Endothelial cell of umbilical vein (primary cell): ENCODE measurements around the gene SNX30. TPM values are rescaled to one million over a fixed set of nuclear protein-coding genes. Genes with fewer than 3 reads are reported as not detected.

Source experiments
- BruUV-seq: library from RNA; stranded (reverse); fragments of 400-500 nt; replicated peaks from 2 replicates; lab custom pipeline; 2021; lab: Mats Ljungman, UMichigan
- CTCF ChIA-PET: fragments of 300-600, 350-600 bp; sonication (Branson Sonifier 250); formaldehyde crosslinking; loops from one replicate; lab custom pipeline; 2021; ENCODE audit warnings: antibody characterized with exemption, inconsistent platforms; lab: Charles Lee
- POLR2A ChIA-PET: fragments of 300-600, 350-600 bp; sonication (Branson Sonifier 250); formaldehyde crosslinking; loops from one replicate; lab custom pipeline; 2021; ENCODE audit warnings: antibody characterized with exemption, inconsistent platforms; lab: Charles Lee
- DNase-seq: peaks from one replicate; pipeline ENCODE4 v3.0.0-alpha.2; 2011; ENCODE audit warnings: low read depth, low spot score
- FAIRE-seq: peaks from 2 replicates; lab custom pipeline; 2011; peaks lifted over from hg19 to GRCh38; lab: Jason Lieb, UNC
- H2AFZ ChIP-seq: 2 replicates; pipeline ENCODE4 v1.6.0; 2012; ENCODE audit warnings: low read depth, low read length, control low read depth, inconsistent platforms
- H3K27ac ChIP-seq: 2 replicates; pipeline ENCODE4 v1.5.1; 2011; ENCODE audit warnings: low read depth, mild to moderate bottlenecking, control low read depth, low read length, moderate library complexity; ENCODE audit not compliant: insufficient read depth
- H3K27me3 ChIP-seq, 2 experiments: 2 replicates each; pipeline versions ENCODE4 v1.6.0 to v1.6.1; 2011; ENCODE audit warnings: low read length in 2 of 2, mixed read lengths in 1 of 2; ENCODE audit not compliant: control insufficient read depth in 2 of 2, insufficient read depth in 2 of 2
- H3K36me3 ChIP-seq, 2 experiments: 2 replicates in 1 of 2; 3 replicates in 1 of 2; pipeline ENCODE4 v1.5.1; 2011; ENCODE audit warnings: low read length in 2 of 2, mild to moderate bottlenecking in 1 of 2, moderate library complexity in 1 of 2; ENCODE audit not compliant: control insufficient read depth in 2 of 2, insufficient read depth in 2 of 2; ENCODE audit errors: extremely low read depth in 1 of 2
- H3K4me1 ChIP-seq: 3 replicates; pipeline ENCODE4 v1.5.1; 2011; ENCODE audit warnings: mild to moderate bottlenecking, low read length; ENCODE audit not compliant: control insufficient read depth, insufficient read depth; ENCODE audit errors: extremely low read depth
- H3K4me2 ChIP-seq: 2 replicates; pipeline ENCODE4 v1.6.1; 2011; ENCODE audit warnings: low read length, control low read depth, mixed read lengths; ENCODE audit not compliant: insufficient read depth
- H3K4me3 ChIP-seq, 3 experiments: fragments of 200-600 bp in 1 of 3; sonication (generic), shearing (Covaris generic) in 1 of 3; replicated peaks in 1 of 3; 2 replicates each; pipeline ENCODE4 v1.5.1; 2011 to 2016; ENCODE audit warnings: control low read depth in 3 of 3, low read length in 3 of 3, mild to moderate bottlenecking in 2 of 3, inconsistent platforms in 1 of 3, low read depth in 1 of 3, moderate library complexity in 1 of 3; ENCODE audit not compliant: insufficient read depth in 1 of 3
- H3K79me2 ChIP-seq: 2 replicates; pipeline ENCODE4 v1.6.0; 2012; ENCODE audit warnings: low read length, inconsistent platforms; ENCODE audit not compliant: control insufficient read depth, insufficient read depth
- H3K9ac ChIP-seq: replicated peaks from 2 replicates; pipeline ENCODE3; 2011; ENCODE audit warnings: low read length, control low read depth; ENCODE audit not compliant: insufficient read depth; ENCODE audit errors: extremely low read depth
- H3K9me1 ChIP-seq: replicated peaks from 3 replicates; pipeline ENCODE4 v1.6.0; 2011; ENCODE audit warnings: mild to moderate bottlenecking, low read length; ENCODE audit not compliant: control insufficient read depth, insufficient read depth; ENCODE audit errors: extremely low read depth
- H3K9me3 ChIP-seq: replicated peaks from 2 replicates; pipeline ENCODE4 v1.5.1; 2012; ENCODE audit warnings: low read length, inconsistent platforms; ENCODE audit not compliant: control insufficient read depth, insufficient read depth
- H4K20me1 ChIP-seq: replicated peaks from 2 replicates; pipeline ENCODE3; 2011; ENCODE audit warnings: mild to moderate bottlenecking, low read length; ENCODE audit not compliant: control insufficient read depth, insufficient read depth; ENCODE audit errors: extremely low read depth
- EZH2 ChIP-seq: IDR thresholded peaks from 2 replicates; pipeline ENCODE4 v1.6.1; 2012; ENCODE audit warnings: borderline replicate concordance, low read depth, mild to moderate bottlenecking, moderate library complexity, low read length, inconsistent platforms; ENCODE audit not compliant: severe bottlenecking
- FOS ChIP-seq: IDR thresholded peaks from 2 replicates; pipeline ENCODE4 v1.6.1; 2011; ENCODE audit warnings: mild to moderate bottlenecking, low read length, moderate library complexity, borderline replicate concordance; ENCODE audit not compliant: insufficient read depth
- GATA2 ChIP-seq: IDR thresholded peaks from 2 replicates; pipeline ENCODE4 v1.7.0; 2011; ENCODE audit warnings: low read depth, mild to moderate bottlenecking, moderate library complexity, mixed read lengths, low read length; ENCODE audit not compliant: insufficient read length, insufficient read depth
- JUN ChIP-seq: IDR thresholded peaks from 2 replicates; pipeline ENCODE4 v1.6.1; 2011; ENCODE audit warnings: borderline replicate concordance, low read depth; ENCODE audit not compliant: insufficient read length, insufficient read depth
- MYC ChIP-seq: IDR thresholded peaks from one replicate; pipeline ENCODE4 v1.6.1; 2011; ENCODE audit warnings: mild to moderate bottlenecking, low read depth, low read length
- POLR2A ChIP-seq: IDR thresholded peaks from 2 replicates; pipeline ENCODE4 v1.6.1; 2012; ENCODE audit warnings: low read depth, mild to moderate bottlenecking, control low read depth, low read length
- dilution Hi-C: fragments of 300-500 bp; cut with MboI; formaldehyde crosslinking; loops from one replicate; pipeline ENCODE4 v1.15.0; 2019; ENCODE audit warnings: low sequenced_read_pairs; ENCODE audit not compliant: extremely low pct_ligation_motif_present
- intact Hi-C: fragments of 100-400 bp; cut with micrococcal nuclease; formaldehyde crosslinking; loops from one replicate; pipeline ENCODE4 v1.10.0; 2022
- polyA plus RNA-seq, 4 experiments: library from polyadenylated mRNA; depleted of rRNA in 3 of 4; stranded (reverse) in 3 of 4; unstranded in 1 of 4; fragments of >200 nt; gene quantifications; 2 replicates each; pipeline versions ENCODE4 v1.2.1 to v1.2.3, GENCODE V29; 2011 to 2012; ENCODE audit warnings: missing spikeins in 1 of 4
- total RNA-seq: library from RNA; stranded (reverse); gene quantifications from 2 replicates; pipeline ENCODE4 v1.2.3, GENCODE V29; 2021
- TF ChIP-seq, protein P1 (sequence below): IDR thresholded peaks from 2 replicates; pipeline ENCODE4 v1.6.1; 2011; ENCODE audit not compliant: insufficient read depth, insufficient read length
- TF ChIP-seq, protein P2 (sequence below), 2 donors: IDR thresholded peaks; 1 replicate in 1 of 2; 2 replicates in 1 of 2; pipeline ENCODE4 v1.5.1; 2011; ENCODE audit warnings: low read length in 2 of 2, mild to moderate bottlenecking in 2 of 2, moderate library complexity in 2 of 2, control low read depth in 1 of 2, inconsistent platforms in 1 of 2, low read depth in 1 of 2; ENCODE audit not compliant: insufficient read depth in 1 of 2; ENCODE audit errors: extremely low read depth in 1 of 2

Gene SNX30
- total and polyA plus RNA-seq, 2 donors (not counting 3 experiments of a cell fraction or from before 2014, with no cell fraction given) = 2.8 to 6.3 TPM

DNA sequence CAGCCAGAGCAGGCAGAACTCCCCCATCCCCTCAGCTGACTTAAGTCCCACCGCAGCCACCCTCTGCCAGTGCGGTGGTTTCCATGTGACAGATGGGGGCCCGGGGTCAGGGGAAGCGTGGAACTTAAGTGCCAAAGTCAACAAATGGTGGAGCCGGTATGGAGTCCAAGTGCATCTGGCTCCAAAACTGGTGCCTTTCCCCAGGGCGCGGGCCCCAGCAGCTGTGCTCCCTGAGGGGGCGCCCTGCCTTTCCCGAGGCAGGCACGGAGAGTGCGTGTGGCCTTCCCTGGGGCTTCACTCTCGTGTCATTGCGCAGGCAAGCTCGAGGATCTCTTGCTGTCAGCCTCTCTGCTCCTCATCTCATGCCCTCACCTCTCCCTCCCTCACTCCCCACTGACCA is 106.3 kb downstream of the SNX30 start:
- H3K9me3 ChIP-seq = no peaks in the 10 kb centered on the region
- intact Hi-C loops (no loop called here), dilution Hi-C loops (no loop called here)
- no peaks in the 10 kb centered on the region for H3K79me2 ChIP-seq
- FAIRE-seq = no peak
- H3K9me1 ChIP-seq = no peaks in the 10 kb centered on the region
- TF ChIP-seq, protein P1, sequence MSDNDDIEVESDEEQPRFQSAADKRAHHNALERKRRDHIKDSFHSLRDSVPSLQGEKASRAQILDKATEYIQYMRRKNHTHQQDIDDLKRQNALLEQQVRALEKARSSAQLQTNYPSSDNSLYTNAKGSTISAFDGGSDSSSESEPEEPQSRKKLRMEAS = no peak
- TF ChIP-seq JUN (no peak), GATA2 (no peak), POLR2A (no peak), FOS (no peak), MYC (no peak), EZH2 (no peak)
- TF ChIP-seq, protein P2, sequence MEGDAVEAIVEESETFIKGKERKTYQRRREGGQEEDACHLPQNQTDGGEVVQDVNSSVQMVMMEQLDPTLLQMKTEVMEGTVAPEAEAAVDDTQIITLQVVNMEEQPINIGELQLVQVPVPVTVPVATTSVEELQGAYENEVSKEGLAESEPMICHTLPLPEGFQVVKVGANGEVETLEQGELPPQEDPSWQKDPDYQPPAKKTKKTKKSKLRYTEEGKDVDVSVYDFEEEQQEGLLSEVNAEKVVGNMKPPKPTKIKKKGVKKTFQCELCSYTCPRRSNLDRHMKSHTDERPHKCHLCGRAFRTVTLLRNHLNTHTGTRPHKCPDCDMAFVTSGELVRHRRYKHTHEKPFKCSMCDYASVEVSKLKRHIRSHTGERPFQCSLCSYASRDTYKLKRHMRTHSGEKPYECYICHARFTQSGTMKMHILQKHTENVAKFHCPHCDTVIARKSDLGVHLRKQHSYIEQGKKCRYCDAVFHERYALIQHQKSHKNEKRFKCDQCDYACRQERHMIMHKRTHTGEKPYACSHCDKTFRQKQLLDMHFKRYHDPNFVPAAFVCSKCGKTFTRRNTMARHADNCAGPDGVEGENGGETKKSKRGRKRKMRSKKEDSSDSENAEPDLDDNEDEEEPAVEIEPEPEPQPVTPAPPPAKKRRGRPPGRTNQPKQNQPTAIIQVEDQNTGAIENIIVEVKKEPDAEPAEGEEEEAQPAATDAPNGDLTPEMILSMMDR (IDR thresholded peaks at IDR 0.05; ENCODE audit: extremely low read depth in 1 of 2, insufficient read depth in 1 of 2, low read depth in 1 of 2, low read length in 2 of 2) = no peak
- no peak overlapping the region for H3K9ac ChIP-seq
- H3K4me1 ChIP-seq = no peaks in the 10 kb centered on the region
- H3K4me2 ChIP-seq = no peak overlapping the region
- POLR2A ChIA-PET = no interaction called here
- H4K20me1 ChIP-seq = no peaks in the 10 kb centered on the region
- CTCF ChIA-PET = interaction anchor here (1.0 to 3.6 kb wide), 3 partner anchors 12 to 46 kb away, joined by 3 to 22 read pairs (median 9); no protein-coding TSS in a partner anchor
- H2AFZ ChIP-seq = no peak overlapping the region
- H3K27me3 ChIP-seq = no peaks in the 10 kb centered on the region
- no peak for DNase-seq
- H3K27ac ChIP-seq = no peak overlapping the region
- H3K36me3 ChIP-seq = no peaks in the 10 kb centered on the region
- BruUV-seq = no TSS peak
- H3K4me3 ChIP-seq = no peak overlapping the region
